Fibroblast of mammary gland (primary cell): Measurements from ENCODE around the gene ZSWIM4.

Experiments used
- DNase-seq: peaks from one replicate; pipeline ENCODE4 v3.0.0-alpha.2; 2010; ENCODE audit warnings: low read depth
- H3K4me3 ChIP-seq: 2 replicates; pipeline ENCODE4 v1.5.1; 2011; ENCODE audit warnings: low read depth, mild to moderate bottlenecking, low read length, moderate library complexity; ENCODE audit not compliant: control insufficient read depth
- CTCF ChIP-seq: conservative IDR thresholded peaks from 2 replicates; pipeline ENCODE4 v1.5.1; 2011; ENCODE audit warnings: low read depth, low read length, inconsistent platforms; ENCODE audit not compliant: control insufficient read depth, insufficient read depth

ZSWIM4 gene

GRCh38 chr19:13757805-13758772 lies 37.2 kb upstream of the ZSWIM4 start:
- no peak for TF ChIP-seq CTCF

GRCh38 chr19:13758795-13759194 lies 36.4 kb upstream of the ZSWIM4 start:
- DNase-seq = no peak
- no peak for TF ChIP-seq CTCF
- no peak overlapping the region for H3K4me3 ChIP-seq

More at GRCh38 chr19:13757805-13758772, 37.2 kb upstream of the ZSWIM4 start:
- H3K4me3 ChIP-seq = no peak overlapping the region
- no peak for DNase-seq

- no peak for TF ChIP-seq CTCF
- no peak overlapping the region for H3K4me3 ChIP-seq
- DNase-seq = no peak
Observed at GRCh38 chr19:13761423-13761822, 33.8 kb upstream of the ZSWIM4 start.

GRCh38 chr19:13762635-13763235 lies 32.5 kb upstream of the ZSWIM4 start:
- H3K4me3 ChIP-seq = no peak overlapping the region
- no peak for TF ChIP-seq CTCF
- DNase-seq = no peak

GRCh38 chr19:13763265-13763664 lies 32.0 kb upstream of the ZSWIM4 start:
- no peak overlapping the region for H3K4me3 ChIP-seq
- TF ChIP-seq CTCF = no peak

GRCh38 chr19:13764101-13764807 lies 31.0 kb upstream of the ZSWIM4 start, which contains the start of gene MRI1:
Gene MRI1, plus strand, starts transcription at chr19:13764522. Its CDS starts 67 bp downstream, at chr19:13764589.
- peak; percentile 61 for DNase-seq
- H3K4me3 ChIP-seq = peak within 1 kb of the TSS; percentile 69
- TF ChIP-seq CTCF = no peak

More at GRCh38 chr19:13763265-13763664, 32.0 kb upstream of the ZSWIM4 start:
- DNase-seq = no peak
